Measurements from ENCODE around the gene CAPN15. TPM values are rescaled to one million over a fixed set of nuclear protein-coding genes. Genes with fewer than 3 reads are reported as not detected.

CAPN15 gene
- total RNA-seq, 1 experiment from 2014 or later: 76.4 TPM

GRCh38 chr16:589658-590187, 62.2 kb downstream of the CAPN15 start, which contains the start of gene RAB40C:
TSS of gene RAB40C (plus strand) at chr16:590066. CDS start at chr16:590292, 226 bp downstream.
- no peaks in the 10 kb centered on the region for H3K9me3 ChIP-seq (ENCODE audit: control insufficient read depth, low read depth, low read length)
- H4K8ac ChIP-seq (replicated peaks; ENCODE audit: insufficient read length, low read depth, low read length): no peak within 1 kb of the TSS
- no peak within 1 kb of the TSS for H2BK15ac ChIP-seq (ENCODE audit: low read depth, low read length)
- H2AFZ ChIP-seq (ENCODE audit: low read length): no peak within 1 kb of the TSS
- H3K14ac ChIP-seq (ENCODE audit: insufficient read depth, low read length): peak within 1 kb of the TSS; percentile 99
- no peak within 1 kb of the TSS for H3K56ac ChIP-seq (ENCODE audit: insufficient read length, low read depth, low read length)
- DNase-seq: peak; percentile 99
- no peak within 1 kb of the TSS for H2AK5ac ChIP-seq (ENCODE audit: insufficient read length, low read length)
- no peak within 1 kb of the TSS for H2BK120ac ChIP-seq (ENCODE audit: low read depth, low read length, poor library complexity, severe bottlenecking)
- Mint-ChIP-seq H3K4me3 (peak within 1 kb of the TSS; percentile 94 to 99), H3K4me1 (peaks cover 16 to 25% of the 10 kb centered on the region in 2 experiments), H3K27me3 (ENCODE audit: low read depth) (peaks cover 52% of the 10 kb centered on the region), H3K27ac (peak within 1 kb of the TSS; percentile 99 to 100 (median 100)), H3K9me3 (0 out of 5 replicates have a peak, but pooled peaks cover 0 to 3% of the 10 kb centered on the region in 2 experiments), H3K36me3 (ENCODE audit: insufficient read depth in 1 of 3, low read depth in 3 of 3) (peaks cover 0 to 12% (median 7%) of the 10 kb centered on the region in 3 experiments; a peak in 6 of 7 replicates)
- peaks cover 7% of the 10 kb centered on the region; the same call in 1 of the 2 replicates for H3K27me3 ChIP-seq (ENCODE audit: insufficient read depth, low read length)
- H3K4me2 ChIP-seq (ENCODE audit: insufficient read depth, insufficient read length, low read length): peak within 1 kb of the TSS; percentile 61
- 0 out of 3 replicates have a peak, but pooled peaks have one; percentile 18 for TF ChIP-seq CTCF (conservative IDR thresholded peaks at IDR 0.05)
- H3K27ac ChIP-seq (ENCODE audit: insufficient read length, low read depth, low read length): peak within 1 kb of the TSS; percentile 14
- peak within 1 kb of the TSS; percentile 99 for H3K18ac ChIP-seq (ENCODE audit: insufficient read length, low read depth, low read length)
- no peak within 1 kb of the TSS for H2BK12ac ChIP-seq (ENCODE audit: insufficient read length, low read depth, low read length)
- WGBS (ENCODE audit: extremely low coverage, insufficient read length, low lambda C conversion rate): no CpG with 5 or more reads among the region's 67 CpGs
- no peak within 1 kb of the TSS for H2BK5ac ChIP-seq (ENCODE audit: insufficient read length, low read length)
- peaks cover 3% of the 10 kb centered on the region for H3K79me1 ChIP-seq (ENCODE audit: insufficient read depth, low read depth, low read length, poor library complexity, severe bottlenecking)
- H3K4me1 ChIP-seq (ENCODE audit: insufficient read depth, low read length): no peaks in the 10 kb centered on the region
- H3K23ac ChIP-seq (ENCODE audit: insufficient read length, low read depth, low read length): no peak within 1 kb of the TSS
- H3K9ac ChIP-seq (ENCODE audit: extremely low read depth, insufficient read length, low read length): peak within 1 kb of the TSS; percentile 78
- no peak within 1 kb of the TSS for H2BK20ac ChIP-seq (ENCODE audit: low read depth, low read length, poor library complexity, severe bottlenecking)
- H3K4ac ChIP-seq (ENCODE audit: low read depth, low read length): no peak within 1 kb of the TSS
- no peak within 1 kb of the TSS for H3T11ph ChIP-seq (ENCODE audit: low read length)
- H3K79me2 ChIP-seq (ENCODE audit: insufficient read depth, low read length): no peaks in the 10 kb centered on the region; the same call in 1 of the 2 replicates
- H4K5ac ChIP-seq (ENCODE audit: insufficient read length, low read depth, low read length): no peak within 1 kb of the TSS
- no peak within 1 kb of the TSS for H4K91ac ChIP-seq (ENCODE audit: insufficient read length, low read depth, low read length)
- no peaks in the 10 kb centered on the region for H4K20me1 ChIP-seq (ENCODE audit: control insufficient read depth, insufficient read depth, insufficient read length)
- H3K23me2 ChIP-seq (ENCODE audit: insufficient read length, low read depth, low read length, poor library complexity, severe bottlenecking): peaks cover 5% of the 10 kb centered on the region

Data from H9 (cell line).